HG03064 (cell line): Measurements from ENCODE around the gene ABTB1.
A peak's percentile ranks its signal among the peaks of the same experiment; 100 is the strongest.

ENCODE experiments used
- ATAC-seq: cut with Tn5 transposase; IDR thresholded peaks from one replicate; pipeline ENCODE4 v1.9.1; 2021; ENCODE audit warnings: low read depth; ENCODE audit not compliant: unreplicated experiment

ABTB1 gene

DNA sequence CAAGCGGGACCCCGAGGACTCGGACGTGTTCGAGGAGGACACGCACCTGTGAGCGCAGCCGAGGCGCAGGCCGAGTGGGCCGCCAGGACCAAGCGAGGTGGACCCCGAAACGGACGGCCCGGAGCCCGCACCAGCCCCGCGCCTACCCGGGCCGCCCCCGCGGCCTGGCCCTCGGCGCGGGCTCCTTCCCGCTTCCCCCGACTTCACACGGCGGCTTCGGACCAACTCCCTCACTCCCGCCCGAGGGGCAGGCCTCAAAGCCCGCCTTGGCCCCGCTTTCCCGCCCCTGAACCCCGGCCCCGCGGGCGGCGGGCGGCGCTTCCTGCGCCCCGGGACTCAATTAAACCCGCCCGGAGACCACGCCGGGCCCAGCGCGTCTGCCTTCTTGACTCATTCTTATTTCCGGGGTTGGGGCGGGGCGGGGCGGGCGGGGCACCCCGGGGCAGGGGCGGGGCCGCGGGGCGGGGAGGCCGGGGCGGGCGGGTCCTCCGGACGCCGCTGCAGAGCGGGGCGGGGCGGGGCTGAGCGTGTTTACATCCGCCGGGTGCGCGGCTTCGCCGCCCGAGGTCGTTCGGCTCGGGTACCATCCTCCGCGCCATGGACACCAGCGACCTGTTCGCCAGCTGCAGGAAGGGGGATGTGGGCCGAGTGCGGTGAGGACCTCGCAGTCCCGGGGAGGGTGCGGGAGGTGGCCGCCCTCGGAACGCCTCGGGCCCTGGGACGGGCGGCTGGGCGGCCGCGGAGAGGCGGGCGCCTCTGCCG is at the start of gene ABTB1:
ABTB1 (plus strand) TSS at position 524 of the 762 bp plus-strand sequence; CDS start at position 598, 74 bp downstream.
- peak; percentile 68 for ATAC-seq

GRCh38 chr3:127624063-127624462 is 48.7 kb upstream of the ABTB1 start:
- no peak for ATAC-seq

GRCh38 chr3:127625821-127626220 is 46.9 kb upstream of the ABTB1 start:
- ATAC-seq, result no peak

- no peak for ATAC-seq
Observed at GRCh38 chr3:127628426-127628787, 44.3 kb upstream of the ABTB1 start.

- ATAC-seq, result no peak
Observed at GRCh38 chr3:127628788-127629466, 43.8 kb upstream of the ABTB1 start, which contains the start of gene PODXL2. Gene PODXL2, plus strand, starts transcription at chr3:127629185. Its CDS starts 35 bp downstream, at chr3:127629220.

GRCh38 chr3:127629467-127630403 is 43.0 kb upstream of the ABTB1 start:
- ATAC-seq, result no peak

- ATAC-seq, result no peak
Observed at GRCh38 chr3:127630811-127631714, 41.7 kb upstream of the ABTB1 start.

DNA sequence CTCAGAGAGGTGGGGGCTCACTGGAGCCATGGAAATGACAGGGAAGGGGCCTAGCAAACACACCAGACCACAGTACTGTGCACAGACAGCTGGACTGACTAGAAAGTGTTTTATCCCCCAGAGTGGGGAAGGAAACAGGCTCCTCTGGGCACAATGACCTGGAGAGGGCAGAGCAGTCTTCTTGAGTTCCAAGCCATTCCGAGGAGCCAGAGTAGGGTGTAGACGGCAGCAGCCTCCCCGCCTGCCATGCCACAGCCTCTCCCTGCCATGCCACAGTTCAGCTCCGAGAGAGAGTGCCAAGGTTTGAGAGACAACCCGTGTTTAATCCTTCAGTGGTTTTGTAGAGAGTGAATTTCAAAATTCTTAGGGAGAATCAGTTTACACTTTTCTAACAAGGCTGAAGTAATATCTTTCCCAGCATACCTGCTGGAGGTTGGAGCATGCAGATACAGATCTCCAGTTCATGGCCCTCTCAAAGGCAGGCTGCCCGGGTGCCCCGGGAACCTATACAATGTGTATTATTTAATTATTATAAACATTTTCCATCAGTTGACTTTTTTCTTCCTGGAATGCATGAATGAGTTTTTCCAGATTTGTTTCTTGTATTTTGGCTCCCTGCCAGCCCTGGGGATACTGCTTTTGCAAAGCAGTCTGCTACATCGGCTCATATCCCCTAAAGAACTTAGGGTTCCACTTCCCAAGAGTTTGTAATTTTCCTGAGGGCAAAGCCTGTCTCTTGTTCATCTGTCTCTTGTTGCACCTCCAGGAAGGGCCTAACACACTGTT is 40.5 kb upstream of the ABTB1 start:
- no peak for ATAC-seq

GRCh38 chr3:127634653-127635052 is 38.1 kb upstream of the ABTB1 start:
- ATAC-seq, result no peak

GRCh38 chr3:127637546-127637945 is 35.2 kb upstream of the ABTB1 start:
- no peak for ATAC-seq

DNA sequence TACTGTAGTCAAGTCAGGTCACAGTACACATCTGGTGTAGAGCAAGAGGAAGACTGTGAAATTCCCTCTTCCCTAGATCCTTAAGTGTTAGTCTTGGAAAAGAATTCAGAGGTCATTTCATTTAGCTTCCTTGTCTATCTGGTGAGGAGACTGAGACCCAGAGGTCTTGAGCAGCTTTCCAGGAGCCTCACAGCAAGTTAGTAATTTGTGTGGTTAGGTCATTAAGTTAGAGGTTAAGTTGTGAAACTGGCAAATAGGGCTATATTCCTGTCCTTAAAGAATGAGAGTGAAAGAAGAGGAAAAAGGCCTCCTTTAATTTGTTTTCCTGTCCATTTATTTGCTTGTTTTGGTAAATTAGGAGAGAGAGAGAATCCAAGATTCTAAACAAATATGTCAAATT is 34.8 kb upstream of the ABTB1 start:
- ATAC-seq, result no peak

DNA sequence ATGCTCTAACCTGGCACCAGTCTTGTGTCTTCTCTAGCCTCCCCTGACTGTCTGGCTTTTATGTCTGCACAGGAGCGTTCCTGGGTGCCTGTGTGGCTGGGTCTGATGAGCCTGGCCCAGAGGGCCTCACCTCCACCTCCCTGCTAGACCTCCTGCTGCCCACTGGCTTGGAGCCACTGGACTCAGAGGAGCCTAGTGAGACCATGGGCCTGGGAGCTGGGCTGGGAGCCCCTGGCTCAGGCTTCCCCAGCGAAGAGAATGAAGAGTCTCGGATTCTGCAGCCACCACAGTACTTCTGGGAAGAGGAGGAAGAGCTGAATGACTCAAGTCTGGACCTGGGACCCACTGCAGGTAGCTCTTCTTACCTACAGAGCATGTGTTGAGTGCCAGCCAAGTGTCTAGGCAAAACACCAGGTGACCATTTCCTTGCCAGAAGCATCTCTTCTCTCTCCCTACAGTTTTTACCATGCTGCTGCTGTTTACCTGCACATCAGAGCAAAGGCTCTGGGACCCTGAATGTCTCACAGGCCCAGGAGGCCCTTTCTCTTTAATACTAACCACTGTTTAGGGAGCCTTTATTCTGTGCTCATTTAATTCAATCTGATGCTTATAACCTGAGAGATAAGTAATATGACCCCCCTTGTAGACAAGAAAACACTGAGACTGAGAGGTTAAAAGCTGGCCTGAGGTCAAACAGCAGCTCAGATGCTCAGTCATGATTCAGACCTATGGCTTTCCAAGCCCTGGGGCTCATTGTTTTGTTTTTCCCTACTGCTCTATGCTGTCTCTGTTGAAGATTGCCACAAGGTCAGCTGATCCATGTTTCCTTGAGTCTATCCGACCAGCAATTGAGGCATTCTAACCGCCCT is 33.3 kb upstream of the ABTB1 start:
- ATAC-seq, result no peak

DNA sequence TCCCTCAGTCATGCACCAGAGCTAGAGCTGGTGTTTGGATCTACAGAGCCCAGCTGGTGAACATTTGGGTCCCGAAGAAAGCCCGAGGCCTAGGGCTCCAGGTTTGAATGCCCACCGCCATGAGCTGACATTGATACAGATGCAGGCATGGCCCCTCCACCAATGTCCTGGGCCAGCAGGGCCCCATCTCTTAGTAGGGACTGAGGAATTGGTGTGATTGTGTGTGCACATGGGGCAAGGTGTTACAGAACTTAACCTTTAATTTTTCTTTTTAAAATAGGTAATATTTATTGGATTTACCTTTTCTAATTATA is 32.8 kb upstream of the ABTB1 start:
- ATAC-seq, result no peak

GRCh38 chr3:127644641-127645370 is 27.9 kb upstream of the ABTB1 start:
- no peak for ATAC-seq

GRCh38 chr3:127645371-127646015 is 27.3 kb upstream of the ABTB1 start:
- ATAC-seq, result no peak

- ATAC-seq, result no peak
Observed at GRCh38 chr3:127646501-127647046, 26.2 kb upstream of the ABTB1 start.
